GM10847 (cell line): ENCODE data around the gene ASPN.

Source experiments
- POLR2A ChIP-seq: IDR thresholded peaks from 2 replicates; pipeline ENCODE4 v1.6.1; 2011; ENCODE audit not compliant: insufficient read length; ENCODE audit errors: extremely low read depth

ASPN gene

GRCh38 chr9:92484563-92484962 is 2.3 kb upstream of the ASPN start:
- TF ChIP-seq POLR2A = no peak

GRCh38 chr9:92483627-92484545 is 1.6 kb upstream of the ASPN start:
- TF ChIP-seq POLR2A = no peak

- no peak for TF ChIP-seq POLR2A
Measured at GRCh38 chr9:92482805-92483204, 499 bp upstream of the ASPN start.

GRCh38 chr9:92480986-92481633 is 1.2 kb downstream of the ASPN start:
- no peak for TF ChIP-seq POLR2A

- TF ChIP-seq POLR2A = no peak
Measured at GRCh38 chr9:92480291-92480771, 2.0 kb downstream of the ASPN start.

- TF ChIP-seq POLR2A = no peak
Measured at GRCh38 chr9:92479346-92479745, 3.0 kb downstream of the ASPN start.

- no peak for TF ChIP-seq POLR2A
Measured at GRCh38 chr9:92478783-92479182, 3.5 kb downstream of the ASPN start.

GRCh38 chr9:92476962-92477361 is 5.3 kb downstream of the ASPN start:
- no peak for TF ChIP-seq POLR2A

GRCh38 chr9:92474587-92474986 is 7.7 kb downstream of the ASPN start:
- TF ChIP-seq POLR2A = no peak

- TF ChIP-seq POLR2A = no peak
Measured at GRCh38 chr9:92468206-92468605, 14.1 kb downstream of the ASPN start.

- no peak for TF ChIP-seq POLR2A
Measured at GRCh38 chr9:92467511-92467910, 14.8 kb downstream of the ASPN start.

GRCh38 chr9:92467041-92467440 is 15.3 kb downstream of the ASPN start:
- TF ChIP-seq POLR2A = no peak

- TF ChIP-seq POLR2A = no peak
Measured at GRCh38 chr9:92463984-92464383, 18.3 kb downstream of the ASPN start.

GRCh38 chr9:92463387-92463786 is 18.9 kb downstream of the ASPN start:
- no peak for TF ChIP-seq POLR2A

- TF ChIP-seq POLR2A = no peak
Measured at GRCh38 chr9:92457576-92457975, 24.7 kb downstream of the ASPN start.

GRCh38 chr9:92455217-92455616 is 27.1 kb downstream of the ASPN start:
- no peak for TF ChIP-seq POLR2A

GRCh38 chr9:92446536-92446935 is 35.8 kb downstream of the ASPN start:
- no peak for TF ChIP-seq POLR2A

GRCh38 chr9:92444841-92445240 is 37.5 kb downstream of the ASPN start:
- TF ChIP-seq POLR2A = no peak
